HepG2 (cell line): ENCODE data around the gene MEG3. TPM values are rescaled to one million over a fixed set of nuclear protein-coding genes. Genes with fewer than 3 reads are reported as not detected.
A peak's percentile ranks its signal among the peaks of the same experiment; 100 is the strongest.

ENCODE experiments used
- ELF3 ChIP-seq: IDR thresholded peaks from 2 replicates; pipeline ENCODE4 v1.6.1; 2016; ENCODE audit warnings: missing genetic modification reagents, missing compliant biosample characterization
- FOXP1 ChIP-seq, 2 experiments: fragments of 450-650 bp in 1 of 2; IDR thresholded peaks; 2 replicates each; pipeline ENCODE4 v1.6.1; 2017 to 2018; ENCODE audit warnings: antibody characterized with exemption in 1 of 2
- KAT8 ChIP-seq: IDR thresholded peaks from 2 replicates; pipeline ENCODE4 v1.6.1; 2016; ENCODE audit warnings: missing genetic modification reagents, missing compliant biosample characterization
- MTF2 ChIP-seq: sonication (generic); formaldehyde crosslinking; IDR thresholded peaks from 2 replicates; pipeline ENCODE4 v1.5.0; 2020; ENCODE audit warnings: missing genetic modification reagents, borderline replicate concordance
- PHF5A ChIP-seq: IDR thresholded peaks from one replicate; pipeline ENCODE4 v1.6.1; 2018; ENCODE audit warnings: low read depth, missing genetic modification reagents; ENCODE audit not compliant: unreplicated experiment
- REXO4 ChIP-seq: sonication (generic); formaldehyde crosslinking; IDR thresholded peaks from 2 replicates; pipeline ENCODE4 v1.8.0; 2022; ENCODE audit warnings: missing genetic modification reagents, mild to moderate bottlenecking, borderline replicate concordance
- TBL1XR1 ChIP-seq: fragments of 150-350 bp; IDR thresholded peaks from 2 replicates; pipeline ENCODE4 v1.6.1; 2014; ENCODE audit warnings: borderline replicate concordance, low read length; ENCODE audit not compliant: partially characterized antibody
- TCF12 ChIP-seq, 2 experiments: fragments of 450-650 bp in 1 of 2; sonication (generic) in 1 of 2; formaldehyde crosslinking in 1 of 2; IDR thresholded peaks; 2 replicates each; pipeline versions ENCODE4 v1.6.1 to v1.8.0; 2017 to 2022; ENCODE audit warnings: antibody characterized with exemption in 1 of 2, mild to moderate bottlenecking in 1 of 2, missing genetic modification reagents in 1 of 2, moderate library complexity in 1 of 2
- ZFP62 ChIP-seq: sonication (generic); formaldehyde crosslinking; IDR thresholded peaks from 2 replicates; pipeline ENCODE4 v1.4.0; 2020; ENCODE audit warnings: missing genetic modification reagents
- ZNF326 ChIP-seq: sonication (generic); formaldehyde crosslinking; IDR thresholded peaks from 2 replicates; pipeline ENCODE4 v1.4.0; 2020; ENCODE audit warnings: missing genetic modification reagents, borderline replicate concordance
- ZNF629 ChIP-seq: sonication (generic); formaldehyde crosslinking; conservative IDR thresholded peaks from 2 replicates; pipeline ENCODE4 v1.5.0; 2020; ENCODE audit warnings: missing genetic modification reagents
- ZSCAN20 ChIP-seq: sonication (generic); formaldehyde crosslinking; IDR thresholded peaks from 2 replicates; pipeline ENCODE4 v1.4.0; 2020; ENCODE audit warnings: missing genetic modification reagents, mild to moderate bottlenecking, borderline replicate concordance
- polyA plus RNA-seq, 8 experiments: library from polyadenylated mRNA; depleted of rRNA in 3 of 8; stranded (reverse) in 7 of 8; unstranded in 1 of 8; fragments of >200 nt; fragmentation: Illumina TruSeq in 4 of 8; extraction: Trizol in 4 of 8; gene quantifications; 2 replicates each; pipeline versions ENCODE4 v1.2.1 to v1.2.3, GENCODE V29; 2011 to 2016; ENCODE audit warnings: low read depth in 4 of 8, missing spikeins in 1 of 8, mixed read lengths in 1 of 8; ENCODE audit not compliant: insufficient read depth in 1 of 8
- total RNA-seq, 5 experiments: library from RNA; depleted of rRNA; stranded (reverse); fragments of >200 nt; fragmentation: Illumina TruSeq; extraction: Trizol; gene quantifications; 2 replicates each; pipeline ENCODE4 v1.2.3, GENCODE V29; 2016; ENCODE audit warnings: low read depth in 1 of 5
- TF ChIP-seq, protein P1 (sequence below): sonication (generic); formaldehyde crosslinking; IDR thresholded peaks from 2 replicates; pipeline ENCODE4 v1.8.1; 2023; ENCODE audit warnings: missing genetic modification reagents, inconsistent platforms, borderline replicate concordance
- TF ChIP-seq, protein P2 (sequence below), 2 experiments: sonication (generic) in 1 of 2; formaldehyde crosslinking in 1 of 2; IDR thresholded peaks; 2 replicates each; pipeline versions ENCODE4 v1.6.1 to v1.9.0; 2014 to 2022; ENCODE audit warnings: antibody characterized with exemption in 1 of 2, borderline replicate concordance in 1 of 2, inconsistent platforms in 1 of 2, low read depth in 1 of 2, missing genetic modification reagents in 1 of 2
- TF ChIP-seq, protein P3 (sequence below): sonication (generic); formaldehyde crosslinking; conservative IDR thresholded peaks from 2 replicates; pipeline ENCODE4 v1.4.0; 2020; ENCODE audit warnings: missing genetic modification reagents
- TF ChIP-seq, protein P4 (sequence below): IDR thresholded peaks from 2 replicates; pipeline ENCODE4 v1.6.1; 2016; ENCODE audit warnings: missing genetic modification reagents, missing compliant biosample characterization
- TF ChIP-seq, protein P5 (sequence below): sonication (generic); formaldehyde crosslinking; IDR thresholded peaks from 2 replicates; pipeline ENCODE4 v1.4.0; 2020; ENCODE audit warnings: missing genetic modification reagents

The MEG3 gene
- total and polyA plus RNA-seq, 2 of the 13 experiments (the other 11 are each of a cell fraction or from before 2014, with no cell fraction given), result 0.17 TPM; not detected in 1

DNA sequence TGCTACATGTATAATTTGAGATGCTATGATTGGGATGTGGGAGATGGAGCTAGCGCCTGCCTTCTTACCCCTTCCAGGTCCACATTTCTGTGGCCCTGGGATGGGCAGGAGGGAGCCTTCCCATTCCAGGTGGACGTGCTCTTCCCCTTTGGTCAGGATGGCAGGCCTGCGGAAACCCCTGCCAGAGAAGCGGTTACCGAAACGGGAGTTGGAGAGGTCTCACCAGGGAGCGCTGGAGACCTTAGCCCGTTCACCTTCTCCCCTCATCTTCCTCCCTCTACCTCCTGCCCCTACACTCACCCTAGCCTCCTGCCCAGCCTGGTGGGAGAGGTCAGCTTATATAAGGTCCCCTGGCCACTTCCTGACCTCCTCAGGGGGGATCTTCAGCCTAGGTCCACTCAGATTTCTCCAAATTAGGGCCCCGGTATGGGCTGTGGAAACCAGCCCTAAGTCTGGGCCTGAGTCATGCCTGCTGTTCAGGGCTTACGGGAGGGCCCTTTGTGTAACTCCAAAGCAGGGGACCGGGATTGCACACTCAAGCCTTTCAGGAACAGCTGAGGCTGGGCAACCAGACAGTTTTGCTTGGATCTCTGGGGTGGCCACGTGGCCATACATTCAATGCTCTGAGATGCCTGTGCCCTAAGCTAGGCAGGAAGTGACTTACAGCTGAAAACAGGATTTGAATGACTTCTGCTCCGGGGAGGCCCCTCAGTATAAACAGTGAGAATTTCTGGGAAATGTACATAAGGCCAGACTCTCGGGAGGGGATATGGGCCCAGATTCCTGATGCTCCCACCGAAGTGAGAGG lies 10.2 kb upstream of the MEG3 start (continued):
- TF ChIP-seq TCF12 (IDR thresholded peaks at IDR 0.05) (no peak), TCF12 (CRISPR knock-in tag; IDR thresholded peaks at IDR 0.05) (no peak), ZSCAN20 (CRISPR knock-in tag) (peak; percentile 46; the same call in 1 of the 2 replicates), FOXP1 (IDR thresholded peaks at IDR 0.05) (no peak), FOXP1 (CRISPR knock-in tag; IDR thresholded peaks at IDR 0.05) (peak; percentile 55; the same call in 1 of the 2 replicates), ZNF629 (CRISPR knock-in tag) (no peak; the same call in 1 of the 2 replicates), KAT8 (CRISPR knock-in tag) (peak; percentile 70; the same call in 1 of the 2 replicates), MTF2 (no peak), ELF3 (CRISPR knock-in tag) (peak; percentile 95), REXO4 (CRISPR knock-in tag) (no peak), TBL1XR1 (no peak), ZNF326 (CRISPR knock-in tag) (no peak), ZFP62 (CRISPR knock-in tag) (no peak), PHF5A (CRISPR knock-in tag) (peak; percentile 56)
- TF ChIP-seq, protein P1, sequence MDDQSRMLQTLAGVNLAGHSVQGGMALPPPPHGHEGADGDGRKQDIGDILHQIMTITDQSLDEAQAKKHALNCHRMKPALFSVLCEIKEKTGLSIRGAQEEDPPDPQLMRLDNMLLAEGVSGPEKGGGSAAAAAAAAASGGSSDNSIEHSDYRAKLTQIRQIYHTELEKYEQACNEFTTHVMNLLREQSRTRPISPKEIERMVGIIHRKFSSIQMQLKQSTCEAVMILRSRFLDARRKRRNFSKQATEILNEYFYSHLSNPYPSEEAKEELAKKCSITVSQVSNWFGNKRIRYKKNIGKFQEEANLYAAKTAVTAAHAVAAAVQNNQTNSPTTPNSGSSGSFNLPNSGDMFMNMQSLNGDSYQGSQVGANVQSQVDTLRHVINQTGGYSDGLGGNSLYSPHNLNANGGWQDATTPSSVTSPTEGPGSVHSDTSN (CRISPR knock-in tag), result no peak
- TF ChIP-seq, protein P2, sequence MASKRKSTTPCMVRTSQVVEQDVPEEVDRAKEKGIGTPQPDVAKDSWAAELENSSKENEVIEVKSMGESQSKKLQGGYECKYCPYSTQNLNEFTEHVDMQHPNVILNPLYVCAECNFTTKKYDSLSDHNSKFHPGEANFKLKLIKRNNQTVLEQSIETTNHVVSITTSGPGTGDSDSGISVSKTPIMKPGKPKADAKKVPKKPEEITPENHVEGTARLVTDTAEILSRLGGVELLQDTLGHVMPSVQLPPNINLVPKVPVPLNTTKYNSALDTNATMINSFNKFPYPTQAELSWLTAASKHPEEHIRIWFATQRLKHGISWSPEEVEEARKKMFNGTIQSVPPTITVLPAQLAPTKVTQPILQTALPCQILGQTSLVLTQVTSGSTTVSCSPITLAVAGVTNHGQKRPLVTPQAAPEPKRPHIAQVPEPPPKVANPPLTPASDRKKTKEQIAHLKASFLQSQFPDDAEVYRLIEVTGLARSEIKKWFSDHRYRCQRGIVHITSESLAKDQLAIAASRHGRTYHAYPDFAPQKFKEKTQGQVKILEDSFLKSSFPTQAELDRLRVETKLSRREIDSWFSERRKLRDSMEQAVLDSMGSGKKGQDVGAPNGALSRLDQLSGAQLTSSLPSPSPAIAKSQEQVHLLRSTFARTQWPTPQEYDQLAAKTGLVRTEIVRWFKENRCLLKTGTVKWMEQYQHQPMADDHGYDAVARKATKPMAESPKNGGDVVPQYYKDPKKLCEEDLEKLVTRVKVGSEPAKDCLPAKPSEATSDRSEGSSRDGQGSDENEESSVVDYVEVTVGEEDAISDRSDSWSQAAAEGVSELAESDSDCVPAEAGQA (IDR thresholded peaks at IDR 0.05; ENCODE audit: low read depth), result no peak
- TF ChIP-seq, protein P2 (CRISPR knock-in tag; IDR thresholded peaks at IDR 0.05; ENCODE audit: borderline replicate concordance), result no peak
- TF ChIP-seq, protein P3, sequence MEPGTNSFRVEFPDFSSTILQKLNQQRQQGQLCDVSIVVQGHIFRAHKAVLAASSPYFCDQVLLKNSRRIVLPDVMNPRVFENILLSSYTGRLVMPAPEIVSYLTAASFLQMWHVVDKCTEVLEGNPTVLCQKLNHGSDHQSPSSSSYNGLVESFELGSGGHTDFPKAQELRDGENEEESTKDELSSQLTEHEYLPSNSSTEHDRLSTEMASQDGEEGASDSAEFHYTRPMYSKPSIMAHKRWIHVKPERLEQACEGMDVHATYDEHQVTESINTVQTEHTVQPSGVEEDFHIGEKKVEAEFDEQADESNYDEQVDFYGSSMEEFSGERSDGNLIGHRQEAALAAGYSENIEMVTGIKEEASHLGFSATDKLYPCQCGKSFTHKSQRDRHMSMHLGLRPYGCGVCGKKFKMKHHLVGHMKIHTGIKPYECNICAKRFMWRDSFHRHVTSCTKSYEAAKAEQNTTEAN, result peak; percentile 96
- TF ChIP-seq, protein P4, sequence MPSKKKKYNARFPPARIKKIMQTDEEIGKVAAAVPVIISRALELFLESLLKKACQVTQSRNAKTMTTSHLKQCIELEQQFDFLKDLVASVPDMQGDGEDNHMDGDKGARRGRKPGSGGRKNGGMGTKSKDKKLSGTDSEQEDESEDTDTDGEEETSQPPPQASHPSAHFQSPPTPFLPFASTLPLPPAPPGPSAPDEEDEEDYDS (CRISPR knock-in tag), result peak; percentile 75
- TF ChIP-seq, protein P5, sequence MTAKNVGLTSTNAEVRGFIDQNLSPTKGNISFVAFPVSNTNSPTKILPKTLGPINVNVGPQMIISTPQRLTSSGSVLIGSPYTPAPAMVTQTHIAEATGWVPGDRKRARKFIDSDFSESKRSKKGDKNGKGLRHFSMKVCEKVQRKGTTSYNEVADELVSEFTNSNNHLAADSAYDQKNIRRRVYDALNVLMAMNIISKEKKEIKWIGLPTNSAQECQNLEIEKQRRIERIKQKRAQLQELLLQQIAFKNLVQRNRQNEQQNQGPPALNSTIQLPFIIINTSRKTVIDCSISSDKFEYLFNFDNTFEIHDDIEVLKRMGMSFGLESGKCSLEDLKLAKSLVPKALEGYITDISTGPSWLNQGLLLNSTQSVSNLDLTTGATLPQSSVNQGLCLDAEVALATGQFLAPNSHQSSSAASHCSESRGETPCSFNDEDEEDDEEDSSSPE (CRISPR knock-in tag), result peak; percentile 66
